ENCODE results near the gene CYB5D1. TPM values are rescaled to one million over a fixed set of nuclear protein-coding genes. Genes with fewer than 3 reads are reported as not detected.
A peak's percentile ranks its signal among the peaks of the same experiment; 100 is the strongest.

Gene CYB5D1
- total and polyA plus RNA-seq, 7 donors = 4.2 to 14.4 (median 8.6) TPM

- H3K36me3 ChIP-seq = peaks cover 0 to 11% (median 0%) of the 10 kb centered on the region in 4 donors
- H3K4me1 ChIP-seq = peaks cover 0 to 62% (median 59%) of the 10 kb centered on the region in 4 donors
- TF ChIP-seq POLR2AphosphoS5 (IDR thresholded peaks at IDR 0.05) (no peak), EP300 (IDR thresholded peaks at IDR 0.05) (no peak), CTCF (IDR thresholded peaks at IDR 0.05) (no peak), POLR2A (IDR thresholded peaks at IDR 0.05) (no peak)
- peak overlapping the region; percentile 93 to 98 (median 95) for H3K27ac ChIP-seq
- peak overlapping the region; percentile 52 to 94 (median 89) for H3K4me3 ChIP-seq
- no peaks in the 10 kb centered on the region for H3K9me3 ChIP-seq
- WGBS, 2 donors = 1 to 4% methylated on average over 3 of the region's 3 CpGs
- H3K27me3 ChIP-seq = no peaks in the 10 kb centered on the region
- intact Hi-C loops (cut with DNase I) = no loop called here
- no peak for DNase-seq
Measured at GRCh38 chr17:7883781-7884386, 26.1 kb downstream of the CYB5D1 start.

GRCh38 chr17:7884581-7885366 lies 27.0 kb downstream of the CYB5D1 start:
- Histone ChIP-seq H3K27ac (peak overlapping the region; percentile 93 to 98 (median 95)), H3K27me3 (no peaks in the 10 kb centered on the region), H3K4me3 (peak overlapping the region; percentile 68 to 94 (median 89)), H3K9me3 (no peaks in the 10 kb centered on the region), H3K4me1 (peaks cover 0 to 71% (median 68%) of the 10 kb centered on the region in 4 donors), H3K36me3 (peaks cover 0 to 11% (median 0%) of the 10 kb centered on the region in 4 donors)
- TF ChIP-seq CTCF (IDR thresholded peaks at IDR 0.05) = no peak
- TF ChIP-seq POLR2A (IDR thresholded peaks at IDR 0.05) = no peak
- TF ChIP-seq EP300 (IDR thresholded peaks at IDR 0.05) = no peak
- TF ChIP-seq POLR2AphosphoS5 (IDR thresholded peaks at IDR 0.05) = no peak
- intact Hi-C loops (cut with DNase I) = no loop called here
- 2 to 3% methylated on average over 91 to 95 of the region's 100 CpGs for WGBS, 2 donors
- DNase-seq = no peak

GRCh38 chr17:7885367-7886226 lies 27.8 kb downstream of the CYB5D1 start:
- Histone ChIP-seq H3K4me3 (peak overlapping the region; percentile 68 to 94 (median 89)), H3K36me3 (peaks cover 0 to 8% (median under 1%) of the 10 kb centered on the region in 4 donors), H3K4me1 (peaks cover 0 to 80% (median 72%) of the 10 kb centered on the region in 4 donors), H3K27me3 (no peaks in the 10 kb centered on the region), H3K27ac (peak overlapping the region; percentile 93 to 98 (median 95)), H3K9me3 (no peaks in the 10 kb centered on the region)
- TF ChIP-seq POLR2AphosphoS5 (IDR thresholded peaks at IDR 0.05) (peak in 2 of 4 donors; percentile 4 to 33), EP300 (IDR thresholded peaks at IDR 0.05) (peak in 1 of 4 donors; percentile 1), CTCF (IDR thresholded peaks at IDR 0.05) (no peak)
- peak; percentile 80 for DNase-seq
- intact Hi-C loops (cut with DNase I) = loop anchor here (2.0 kb wide), 1 partner anchor 29 kb away; no protein-coding TSS in a partner anchor
- 1% methylated on average over 64 of the region's 64 CpGs for WGBS, 2 donors

- Histone ChIP-seq H3K27ac (peak overlapping the region; percentile 93 to 98 (median 95)), H3K9me3 (no peaks in the 10 kb centered on the region), H3K4me3 (peak overlapping the region; percentile 68 to 94 (median 89)), H3K36me3 (peaks cover 0 to 12% (median 9%) of the 10 kb centered on the region in 4 donors), H3K27me3 (no peaks in the 10 kb centered on the region), H3K4me1 (peaks cover 0 to 81% (median 66%) of the 10 kb centered on the region in 4 donors)
- TF ChIP-seq EP300 (IDR thresholded peaks at IDR 0.05) = no peak
- TF ChIP-seq POLR2A (IDR thresholded peaks at IDR 0.05) = no peak
- TF ChIP-seq POLR2AphosphoS5 (IDR thresholded peaks at IDR 0.05) = no peak
- no peak for TF ChIP-seq CTCF (IDR thresholded peaks at IDR 0.05)
- peak; percentile 78 for DNase-seq
- WGBS, 2 donors = 1% methylated on average over 30 of the region's 30 CpGs
- intact Hi-C loops (cut with DNase I) = loop anchor here (2.0 kb wide), 1 partner anchor 28 kb away; no protein-coding TSS in a partner anchor
Measured at GRCh38 chr17:7886227-7887037, 28.6 kb downstream of the CYB5D1 start.

All from sigmoid colon (tissue), 7 donors.